Colonic mucosa (tissue), 4 donors: ENCODE measurements around the gene DBX1. TPM values are rescaled to one million over a fixed set of nuclear protein-coding genes. Genes with fewer than 3 reads are reported as not detected.

Experiments used
- DNase-seq: peaks from one replicate; pipeline ENCODE4 v3.0.0-alpha.2; 2020
- H3K27ac ChIP-seq: fragments of 200-600 bp; one replicate; pipeline ENCODE4 v1.8.0; 2021
- H3K27me3 ChIP-seq: fragments of 200-600 bp; one replicate; pipeline ENCODE4 v1.8.0; 2021
- H3K36me3 ChIP-seq: fragments of 200-600 bp; one replicate; pipeline ENCODE4 v1.8.0; 2021
- H3K4me1 ChIP-seq: fragments of 200-600 bp; one replicate; pipeline ENCODE4 v1.8.0; 2021; ENCODE audit warnings: mild to moderate bottlenecking
- H3K4me3 ChIP-seq: fragments of 200-600 bp; one replicate; pipeline ENCODE4 v1.8.0; 2021
- H3K9ac ChIP-seq, 2 donors: one replicate each; pipeline ENCODE4 v1.7.0; 2013; ENCODE audit warnings: control low read depth in 2 of 2, low read depth in 2 of 2, low read length in 2 of 2
- H3K9me3 ChIP-seq: fragments of 200-600 bp; one replicate; pipeline ENCODE4 v1.8.0; 2021
- intact Hi-C: fragments of 100-400 bp; cut with DNase I; formaldehyde crosslinking; loops from one replicate; pipeline ENCODE4 v1.14.1; 2022
- total RNA-seq, 2 donors: library from RNA; stranded (reverse); fragmentation: NEBNext Ultra II Directional in 1 of 2; extraction: Animal tissue kit (Norgen Biotek cat#: 25700) in 1 of 2; gene quantifications; one replicate each; pipeline ENCODE4 v1.2.1, GENCODE V29; 2021
- TF ChIP-seq, protein P1 (sequence below): fragments of 200-600 bp; IDR thresholded peaks from one replicate; pipeline ENCODE4 v1.8.0; 2022; ENCODE audit warnings: antibody characterized with exemption, mild to moderate bottlenecking
- donor health status: healthy.
- donor health status: DM: no; HTN: no; CAD: no.
- donor health status: DM: no; HTN: no; CAD: no.

The DBX1 gene
- total RNA-seq, 2 donors from 2014 or later, result not detected

DNA sequence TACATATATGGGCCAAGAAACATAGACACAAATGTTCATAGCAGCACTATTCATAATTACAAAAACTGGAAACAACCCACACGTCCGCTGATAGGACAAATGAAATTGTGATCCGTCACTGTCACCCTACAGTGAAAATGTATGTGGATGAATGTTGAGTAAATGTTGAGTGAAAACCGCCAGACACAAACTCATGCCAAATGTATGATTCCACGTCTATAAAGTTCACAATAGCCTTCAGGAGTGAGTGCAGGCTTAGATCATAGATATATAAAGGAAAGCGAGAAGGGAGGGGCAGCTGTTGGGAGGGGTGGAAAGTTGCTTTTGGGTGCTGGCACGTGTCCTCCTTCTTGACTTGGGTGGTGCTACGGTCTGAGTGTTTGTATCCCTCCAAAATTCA is 33.6 kb downstream of the DBX1 start:
- no peak for DNase-seq
- intact Hi-C loops, result loop anchor here (5.0 kb wide), 2 partner anchors 226 to 486 kb away; no protein-coding TSS in a partner anchor
- Histone ChIP-seq H3K4me3 (no peak overlapping the region), H3K9me3 (no peaks in the 10 kb centered on the region), H3K27me3 (no peaks in the 10 kb centered on the region), H3K36me3 (no peaks in the 10 kb centered on the region), H3K4me1 (no peaks in the 10 kb centered on the region), H3K27ac (no peak overlapping the region), H3K9ac (no peak overlapping the region)
- TF ChIP-seq, protein P1, sequence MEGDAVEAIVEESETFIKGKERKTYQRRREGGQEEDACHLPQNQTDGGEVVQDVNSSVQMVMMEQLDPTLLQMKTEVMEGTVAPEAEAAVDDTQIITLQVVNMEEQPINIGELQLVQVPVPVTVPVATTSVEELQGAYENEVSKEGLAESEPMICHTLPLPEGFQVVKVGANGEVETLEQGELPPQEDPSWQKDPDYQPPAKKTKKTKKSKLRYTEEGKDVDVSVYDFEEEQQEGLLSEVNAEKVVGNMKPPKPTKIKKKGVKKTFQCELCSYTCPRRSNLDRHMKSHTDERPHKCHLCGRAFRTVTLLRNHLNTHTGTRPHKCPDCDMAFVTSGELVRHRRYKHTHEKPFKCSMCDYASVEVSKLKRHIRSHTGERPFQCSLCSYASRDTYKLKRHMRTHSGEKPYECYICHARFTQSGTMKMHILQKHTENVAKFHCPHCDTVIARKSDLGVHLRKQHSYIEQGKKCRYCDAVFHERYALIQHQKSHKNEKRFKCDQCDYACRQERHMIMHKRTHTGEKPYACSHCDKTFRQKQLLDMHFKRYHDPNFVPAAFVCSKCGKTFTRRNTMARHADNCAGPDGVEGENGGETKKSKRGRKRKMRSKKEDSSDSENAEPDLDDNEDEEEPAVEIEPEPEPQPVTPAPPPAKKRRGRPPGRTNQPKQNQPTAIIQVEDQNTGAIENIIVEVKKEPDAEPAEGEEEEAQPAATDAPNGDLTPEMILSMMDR, result no peak

DNA sequence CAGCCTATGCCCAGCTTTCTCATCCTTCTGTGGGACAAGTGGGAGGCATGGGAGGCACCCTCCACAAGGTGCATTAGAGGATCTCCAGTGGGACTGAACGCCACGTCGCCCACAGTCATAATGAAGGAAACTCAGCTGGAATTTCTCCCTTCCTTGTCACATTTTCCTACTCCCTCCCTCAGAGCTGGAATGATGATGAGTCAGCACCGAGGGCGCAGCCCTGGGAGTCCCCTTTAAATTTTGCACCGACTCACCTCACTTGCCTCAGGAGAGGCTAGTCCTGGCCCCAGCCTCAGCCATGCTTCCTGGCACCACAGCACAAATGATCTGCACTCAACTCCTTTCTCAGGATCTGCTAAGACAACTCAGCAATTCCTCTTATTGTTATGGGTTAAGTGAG is 34.3 kb downstream of the DBX1 start:
- Histone ChIP-seq H3K9ac (no peak overlapping the region), H3K36me3 (no peaks in the 10 kb centered on the region), H3K4me3 (no peak overlapping the region), H3K27me3 (no peaks in the 10 kb centered on the region), H3K4me1 (no peaks in the 10 kb centered on the region), H3K9me3 (no peaks in the 10 kb centered on the region), H3K27ac (no peak overlapping the region)
- TF ChIP-seq, protein P1, result no peak
- intact Hi-C loops, result loop anchor here (5.0 kb wide), 2 partner anchors 226 to 486 kb away; no protein-coding TSS in a partner anchor
- no peak for DNase-seq

DNA sequence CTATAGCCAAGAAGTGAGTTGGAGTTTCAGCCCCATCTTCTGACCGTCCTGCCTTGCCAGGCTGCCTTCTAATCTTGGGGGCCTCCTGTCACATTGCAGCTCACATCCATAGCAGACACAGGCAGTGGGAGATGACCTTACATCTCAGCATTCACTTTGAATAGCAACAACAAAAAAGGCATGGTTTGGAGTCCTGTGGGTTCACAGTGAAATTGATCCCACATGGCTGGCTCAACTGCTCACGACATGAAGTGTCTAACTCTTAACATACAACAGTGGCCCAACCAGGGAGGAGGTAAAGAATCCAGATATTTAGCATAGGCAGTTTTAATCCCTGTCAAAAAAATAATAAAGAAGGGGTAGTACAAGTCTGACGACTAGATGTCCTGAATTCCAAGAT is 38.1 kb downstream of the DBX1 start:
- Histone ChIP-seq H3K9me3 (no peaks in the 10 kb centered on the region), H3K27me3 (no peaks in the 10 kb centered on the region), H3K4me1 (no peaks in the 10 kb centered on the region), H3K27ac (no peak overlapping the region), H3K4me3 (no peak overlapping the region), H3K9ac (no peak overlapping the region), H3K36me3 (no peaks in the 10 kb centered on the region)
- TF ChIP-seq, protein P1, result no peak
- no peak for DNase-seq
- intact Hi-C loops, result no loop called here

DNA sequence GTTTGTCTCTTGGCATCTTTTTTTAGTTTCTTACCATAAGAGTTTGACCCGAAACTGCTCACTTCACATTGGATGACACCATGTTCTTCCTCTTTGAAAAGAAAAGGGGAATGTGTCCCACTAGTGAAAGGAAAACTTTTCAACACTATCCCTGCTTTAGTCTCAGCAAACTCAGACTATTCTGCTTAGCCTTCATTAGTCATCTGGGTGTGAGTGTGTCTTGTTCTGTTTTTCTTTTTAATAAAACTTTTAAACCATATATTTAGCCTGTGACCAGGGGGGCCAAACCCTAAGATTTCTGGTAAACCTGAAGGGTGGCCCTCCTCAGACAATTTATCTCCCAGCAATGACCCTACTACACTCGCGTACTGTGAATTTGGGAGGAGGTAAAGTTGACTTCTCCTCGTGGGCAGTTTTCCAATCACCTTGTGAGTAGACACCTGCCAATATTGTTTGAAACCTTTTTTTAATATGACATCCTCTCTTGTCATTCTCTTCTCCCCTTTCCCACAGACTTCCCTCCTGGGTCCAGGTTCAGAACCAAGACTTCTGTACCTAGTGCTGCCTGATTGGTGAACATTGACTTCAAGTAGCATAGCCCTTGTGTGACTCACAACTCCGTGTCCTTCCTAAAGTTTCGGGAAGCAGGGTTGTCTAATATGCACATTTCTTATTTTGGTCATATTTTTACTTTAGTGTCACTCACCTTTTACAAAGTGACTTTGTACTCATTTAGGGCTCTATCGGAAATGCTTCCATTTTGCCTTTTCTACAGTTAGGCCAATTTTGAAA is 39.9 kb downstream of the DBX1 start:
- no peak for DNase-seq
- Histone ChIP-seq H3K4me3 (no peak overlapping the region), H3K9ac (no peak overlapping the region), H3K36me3 (no peaks in the 10 kb centered on the region), H3K27ac (no peak overlapping the region), H3K27me3 (no peaks in the 10 kb centered on the region), H3K4me1 (no peaks in the 10 kb centered on the region), H3K9me3 (no peaks in the 10 kb centered on the region)
- intact Hi-C loops, result no loop called here
- TF ChIP-seq, protein P1, result no peak

DNA sequence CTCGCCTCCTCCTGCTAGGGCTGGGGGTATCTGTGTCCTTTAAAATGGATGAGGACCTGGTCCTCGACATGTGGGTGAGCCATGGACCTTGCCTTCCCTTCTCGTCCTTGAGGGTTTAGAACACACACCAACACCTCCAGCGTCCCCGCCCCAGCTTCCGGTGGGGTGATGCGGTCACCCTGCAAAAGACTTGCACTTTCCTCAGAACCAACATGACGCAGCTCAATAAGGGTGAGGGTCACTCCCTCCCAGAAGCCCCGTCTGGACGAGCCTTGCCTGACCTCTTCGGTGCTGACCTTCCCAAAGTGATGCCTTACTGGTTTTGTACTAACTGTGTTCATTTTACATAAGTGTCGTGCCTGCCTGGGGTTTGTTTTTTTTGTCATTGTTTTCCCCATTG is 41.0 kb downstream of the DBX1 start:
- TF ChIP-seq, protein P1, result no peak
- intact Hi-C loops, result no loop called here
- no peak for DNase-seq
- Histone ChIP-seq H3K36me3 (no peaks in the 10 kb centered on the region), H3K27me3 (no peaks in the 10 kb centered on the region), H3K9me3 (no peaks in the 10 kb centered on the region), H3K27ac (no peak overlapping the region), H3K9ac (no peak overlapping the region), H3K4me3 (no peak overlapping the region), H3K4me1 (no peaks in the 10 kb centered on the region)
